Esophagus mucosa (tissue), 1 donor: Measurements from ENCODE around the gene PLD2. TPM values are rescaled to one million over a fixed set of nuclear protein-coding genes. Genes with fewer than 3 reads are reported as not detected.
"Not testable (repeated sequence)": the region's sequence is repeated elsewhere in the genome, so short reads cannot be mapped to it uniquely, and the experiment has no call there.

Experiments
- ATAC-seq: fragments of 200-7000 bp; cut with Tn5 transposase; one replicate; pipeline ENCODE4 v1.9.1; 2020
- total RNA-seq: library from RNA; stranded (reverse); gene quantifications from one replicate; pipeline ENCODE4 v1.2.4, GENCODE V29; 2023
- donor health status: DM: yes; HTN: yes; CAD: no.

The PLD2 gene
- total RNA-seq, 1 donor from 2014 or later: 117 TPM

GRCh38 chr17:4857347-4857746 lies 50.4 kb downstream of the PLD2 start:
- ATAC-seq: not testable (repeated sequence)

- ATAC-seq: no peak
Observed at GRCh38 chr17:4858068-4858881, 51.3 kb downstream of the PLD2 start.

DNA sequence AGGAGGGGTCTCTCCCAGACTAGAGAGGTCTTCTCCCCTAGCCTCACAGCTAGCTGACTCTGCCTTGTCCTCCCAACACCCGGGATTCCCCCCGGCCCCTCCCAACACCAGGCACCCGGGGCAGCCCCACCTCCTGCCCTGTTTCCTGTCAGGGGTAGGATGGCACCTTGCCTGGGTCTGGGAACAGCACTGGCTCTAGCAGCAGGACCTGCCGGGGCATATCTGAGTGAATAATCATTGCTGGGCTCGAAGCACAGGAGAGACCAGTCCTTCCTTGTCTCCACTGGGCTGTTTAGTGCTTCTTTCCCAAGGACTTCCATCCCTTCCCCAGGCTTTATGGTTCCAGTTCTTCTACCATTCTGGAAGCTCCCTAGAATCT lies 51.9 kb downstream of the PLD2 start:
- peak; percentile 88 for ATAC-seq

DNA sequence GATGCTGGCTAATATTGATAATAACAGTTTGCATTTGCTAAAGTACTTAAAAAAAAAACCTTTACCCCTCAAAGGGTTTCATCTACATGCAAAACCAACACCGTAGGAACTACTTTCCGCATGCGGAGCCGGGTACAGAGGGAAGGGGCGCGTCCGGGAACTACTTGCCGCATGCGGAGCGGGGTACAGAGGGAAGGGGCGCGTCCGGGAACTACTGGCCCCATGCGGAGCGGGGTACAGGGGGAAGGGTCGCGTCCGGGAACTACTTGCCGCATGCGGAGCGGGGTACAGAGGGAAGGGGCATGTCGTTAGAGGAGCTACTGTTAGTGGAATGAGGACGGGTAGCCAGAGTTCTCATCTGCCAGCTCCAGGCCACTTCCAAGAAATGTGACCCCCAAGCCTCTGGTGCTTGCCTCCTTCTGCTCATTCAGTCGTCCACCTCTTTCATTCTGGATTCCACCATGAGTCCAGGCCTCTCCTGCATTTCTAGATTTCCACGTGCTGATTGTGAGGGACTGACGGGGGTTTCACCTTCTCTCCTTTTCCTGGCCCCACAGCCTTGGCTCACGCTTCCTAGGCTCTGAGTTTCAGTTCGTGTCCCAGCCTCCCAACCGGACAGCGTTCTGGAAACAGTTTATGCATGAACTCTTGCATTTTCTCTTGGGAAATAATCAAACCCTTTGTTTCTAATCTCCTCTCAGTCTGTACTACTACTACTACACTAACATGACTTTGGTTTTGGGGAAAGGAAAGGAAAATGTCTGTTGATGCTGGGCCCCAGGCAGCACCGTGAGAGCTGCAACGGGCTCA lies 53.1 kb downstream of the PLD2 start:
- no peak for ATAC-seq

GRCh38 chr17:4860651-4861050 lies 53.7 kb downstream of the PLD2 start:
- ATAC-seq: no peak

- ATAC-seq: no peak
Observed at GRCh38 chr17:4861052-4861451, 54.1 kb downstream of the PLD2 start.

DNA sequence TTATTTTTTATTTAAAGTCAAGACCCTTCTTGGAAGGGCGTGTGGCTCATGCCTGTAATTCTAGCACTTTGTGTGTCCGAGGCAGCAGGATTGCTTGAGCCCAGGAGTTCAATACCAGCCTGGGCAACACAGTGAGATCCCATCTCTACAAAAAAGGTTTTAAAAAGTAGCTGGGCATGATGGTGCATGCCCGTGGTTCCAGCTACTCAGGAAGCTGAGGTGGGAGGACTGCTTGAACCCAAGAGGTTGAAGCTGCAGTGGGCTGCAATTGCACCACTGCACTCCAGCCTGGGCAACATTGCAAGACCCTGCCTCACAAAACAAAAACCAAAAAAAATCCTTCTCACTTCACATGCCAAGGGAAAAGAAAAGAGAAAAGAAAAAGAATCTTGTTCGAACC lies 55.8 kb downstream of the PLD2 start:
- ATAC-seq: no peak

- ATAC-seq: no peak
Observed at GRCh38 chr17:4863321-4863720, 56.4 kb downstream of the PLD2 start.

DNA sequence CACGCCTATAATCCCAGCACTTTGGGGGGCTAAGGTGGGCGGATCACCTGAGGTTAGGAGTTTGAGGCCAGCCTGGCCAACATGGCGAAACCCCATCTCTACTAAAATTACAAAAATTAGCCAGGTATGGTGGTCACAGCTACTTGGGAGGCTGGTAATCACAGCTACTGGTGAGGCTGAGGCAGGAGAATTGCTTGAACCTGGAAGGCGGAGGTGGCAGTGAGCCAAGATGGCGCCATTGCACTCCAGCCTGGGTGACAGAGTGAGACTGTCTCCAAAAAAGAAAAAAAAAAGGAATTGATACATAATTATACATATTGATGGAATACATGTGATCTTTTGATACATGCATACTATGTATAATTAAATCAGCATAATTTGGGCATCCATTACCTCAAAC lies 60.6 kb downstream of the PLD2 start:
- not testable (repeated sequence) for ATAC-seq

- not testable (repeated sequence) for ATAC-seq
Observed at GRCh38 chr17:4869058-4869998, 62.4 kb downstream of the PLD2 start.

GRCh38 chr17:4870855-4871254 lies 63.9 kb downstream of the PLD2 start:
- no peak for ATAC-seq

- ATAC-seq: no peak
Observed at GRCh38 chr17:4872786-4873185, 65.8 kb downstream of the PLD2 start.

Other genes with a start within 250 kb of the PLD2 start
- 41.6 TPM for gene GGT6, start 246.6 kb upstream of the PLD2 start, total RNA-seq
- gene SMTNL2, start 222.6 kb upstream of the PLD2 start, total RNA-seq: 0.56 TPM
- gene ALOX15, start 165.5 kb upstream of the PLD2 start, total RNA-seq: 0.32 TPM
- 24.6 TPM for gene PELP1, start 103.0 kb upstream of the PLD2 start, total RNA-seq
- 13.7 TPM for gene ARRB2, start 96.5 kb upstream of the PLD2 start, total RNA-seq
- 15.6 TPM for gene MED11, start 75.7 kb upstream of the PLD2 start, total RNA-seq
- gene ZMYND15, start 67.3 kb upstream of the PLD2 start, total RNA-seq: 0.36 TPM
- 15.7 TPM for gene CXCL16, start 67.2 kb upstream of the PLD2 start, total RNA-seq
- gene TM4SF5, start 35.3 kb upstream of the PLD2 start, total RNA-seq: not detected
- gene VMO1, start 20.8 kb upstream of the PLD2 start, total RNA-seq: 2.3 TPM
- not detected for gene GLTPD2, start 18.2 kb upstream of the PLD2 start, total RNA-seq
- gene PSMB6, start 11.0 kb upstream of the PLD2 start, total RNA-seq: 131 TPM
- gene MINK1, start 26.2 kb downstream of the PLD2 start, total RNA-seq: 124 TPM
- gene C17orf107, start 92.4 kb downstream of the PLD2 start, total RNA-seq: 1.3 TPM
- 0.32 TPM for gene CHRNE, start 95.9 kb downstream of the PLD2 start, total RNA-seq
- gene GP1BA, start 125.1 kb downstream of the PLD2 start, total RNA-seq: not detected
- 42.4 TPM for gene SLC25A11, start 132.9 kb downstream of the PLD2 start, total RNA-seq
- gene RNF167, start 133.1 kb downstream of the PLD2 start, total RNA-seq: 79.2 TPM
- gene PFN1, start 141.4 kb downstream of the PLD2 start, total RNA-seq: 455 TPM
- 1.5 TPM for gene ENO3, start 144.0 kb downstream of the PLD2 start, total RNA-seq
- gene SPAG7, start 160.7 kb downstream of the PLD2 start, total RNA-seq: 65.7 TPM
- gene CAMTA2, start 180.5 kb downstream of the PLD2 start, total RNA-seq: 23.8 TPM
- not detected for gene INCA1, start 190.4 kb downstream of the PLD2 start, total RNA-seq
- gene KIF1C, start 190.8 kb downstream of the PLD2 start, total RNA-seq: 95.4 TPM
- 0.68 TPM for gene SLC52A1, start 228.3 kb downstream of the PLD2 start, total RNA-seq